NCI-H2196 (cell line): ENCODE measurements around the gene RAPGEF4.

Source experiments
- DNase-seq: peaks from one replicate; lab custom pipeline; 2025; ENCODE audit not compliant: unreplicated experiment; lab: John Stamatoyannopoulos, UW

Gene RAPGEF4

GRCh38 chr2:172735582-172736423, at the start of gene RAPGEF4:
Gene RAPGEF4 (plus strand): TSS chr2:172735845. CDS start chr2:172735984, 139 bp downstream.
- no peak for DNase-seq

- peak; percentile 23 for DNase-seq
These were observed 42.6 kb upstream of the RAPGEF4 start for GRCh38 chr2:172693037-172693436.

GRCh38 chr2:172693529-172694455, 41.9 kb upstream of the RAPGEF4 start:
- no peak for DNase-seq

GRCh38 chr2:172697296-172697695, 38.3 kb upstream of the RAPGEF4 start:
- DNase-seq = no peak

GRCh38 chr2:172698041-172698863, 37.4 kb upstream of the RAPGEF4 start:
- DNase-seq = no peak

GRCh38 chr2:172701250-172701649, 34.4 kb upstream of the RAPGEF4 start:
- no peak for DNase-seq

GRCh38 chr2:172702451-172702850, 33.2 kb upstream of the RAPGEF4 start:
- no peak for DNase-seq

GRCh38 chr2:172704072-172704936, 31.3 kb upstream of the RAPGEF4 start:
- DNase-seq = peak; percentile 44

GRCh38 chr2:172705352-172705751, 30.3 kb upstream of the RAPGEF4 start:
- DNase-seq = no peak

GRCh38 chr2:172708247-172708646, 27.4 kb upstream of the RAPGEF4 start:
- DNase-seq = no peak

GRCh38 chr2:172709566-172710291, 25.9 kb upstream of the RAPGEF4 start:
- no peak for DNase-seq

- DNase-seq = peak; percentile 61
These were observed 25.0 kb upstream of the RAPGEF4 start for GRCh38 chr2:172710584-172711047.

- no peak for DNase-seq
These were observed 24.5 kb upstream of the RAPGEF4 start for GRCh38 chr2:172711110-172711509.

GRCh38 chr2:172712251-172712650, 23.4 kb upstream of the RAPGEF4 start:
- no peak for DNase-seq

GRCh38 chr2:172713365-172713875, 22.2 kb upstream of the RAPGEF4 start:
- DNase-seq = no peak

- DNase-seq = no peak
These were observed 13.2 kb upstream of the RAPGEF4 start for GRCh38 chr2:172722481-172722880.

GRCh38 chr2:172723286-172723685, 12.4 kb upstream of the RAPGEF4 start:
- DNase-seq = no peak

GRCh38 chr2:172724724-172725123, 10.9 kb upstream of the RAPGEF4 start:
- DNase-seq = no peak

- no peak for DNase-seq
These were observed 10.4 kb upstream of the RAPGEF4 start for GRCh38 chr2:172725284-172725683.
